IMR-90 (cell line): ENCODE results near the gene DMD. TPM values are rescaled to one million over a fixed set of nuclear protein-coding genes. Genes with fewer than 3 reads are reported as not detected.

Experiments
- ATAC-seq: fragments of 200-7000 bp; cut with Tn5 transposase; 2 replicates; pipeline ENCODE4 v1.9.1; 2020; ENCODE audit warnings: low read depth, mild to moderate bottlenecking, moderate library complexity
- BruUV-seq: library from RNA; stranded (reverse); fragments of 400-500 nt; replicated peaks from 2 replicates; lab custom pipeline; 2021; lab: Mats Ljungman, UMichigan
- CTCF ChIA-PET: fragments of 300-600 bp; formaldehyde crosslinking; extraction: SDS; loops from one replicate; lab custom pipeline; 2021; ENCODE audit warnings: antibody characterized with exemption; lab: Yijun Ruan, JAX
- POLR2A ChIA-PET: fragments of 300-600 bp; sonication (Branson Sonifier 250); formaldehyde crosslinking; loops from one replicate; lab custom pipeline; 2022; ENCODE audit warnings: antibody characterized with exemption; ENCODE audit not compliant: unreplicated experiment; lab: Charles Lee
- DNase-seq: peaks from one replicate; pipeline ENCODE4 v3.0.0; 2013
- H2AFZ ChIP-seq: replicated peaks from 2 replicates; pipeline ENCODE3; 2013; ENCODE audit warnings: low read length, mild to moderate bottlenecking; ENCODE audit not compliant: poor library complexity
- H2AK5ac ChIP-seq: 2 replicates; pipeline ENCODE4 v1.6.1; 2013; ENCODE audit warnings: low read depth, low read length, inconsistent platforms
- H2AK9ac ChIP-seq: replicated peaks from 2 replicates; pipeline ENCODE3; 2013; ENCODE audit warnings: mild to moderate bottlenecking, low read depth, low read length, moderate library complexity; ENCODE audit not compliant: poor library complexity
- H2BK120ac ChIP-seq: 2 replicates; pipeline ENCODE4 v1.6.1; 2013; ENCODE audit warnings: low read depth, low read length, inconsistent platforms
- H2BK15ac ChIP-seq: 3 replicates; pipeline ENCODE4 v1.6.1; 2013; ENCODE audit warnings: low read depth, low read length, inconsistent platforms
- H2BK20ac ChIP-seq: 2 replicates; pipeline ENCODE4 v1.6.1; 2013; ENCODE audit warnings: low read depth, mild to moderate bottlenecking, inconsistent platforms, low read length, moderate library complexity
- H2BK5ac ChIP-seq: 2 replicates; pipeline ENCODE4 v1.6.1; 2013; ENCODE audit warnings: mild to moderate bottlenecking, low read depth, low read length, inconsistent platforms; ENCODE audit not compliant: poor library complexity, severe bottlenecking
- H3K14ac ChIP-seq: replicated peaks from 2 replicates; pipeline ENCODE4 v1.6.1; 2013; ENCODE audit warnings: low read depth, low read length, inconsistent platforms
- H3K18ac ChIP-seq: 2 replicates; pipeline ENCODE4 v1.6.1; 2013; ENCODE audit warnings: low read depth, low read length, control low read depth
- H3K23ac ChIP-seq: 2 replicates; pipeline ENCODE4 v1.6.1; 2013; ENCODE audit warnings: low read depth, low read length, inconsistent platforms
- H3K27ac ChIP-seq: 2 replicates; pipeline ENCODE4 v1.5.1; 2013; ENCODE audit warnings: mild to moderate bottlenecking, control low read depth, low read length; ENCODE audit not compliant: insufficient read depth
- H3K27me3 ChIP-seq: 2 replicates; pipeline ENCODE4 v1.6.1; 2013; ENCODE audit warnings: low read length; ENCODE audit not compliant: control insufficient read depth, insufficient read depth
- H3K36me3 ChIP-seq: 2 replicates; pipeline ENCODE4 v1.6.1; 2013; ENCODE audit warnings: low read length, mixed read lengths; ENCODE audit not compliant: control insufficient read depth, insufficient read depth
- H3K4ac ChIP-seq: 2 replicates; pipeline ENCODE4 v1.6.1; 2013; ENCODE audit warnings: low read depth, low read length, inconsistent platforms
- H3K4me1 ChIP-seq: 2 replicates; pipeline ENCODE4 v1.6.1; 2013; ENCODE audit warnings: low read length, mixed read lengths; ENCODE audit not compliant: control insufficient read depth, insufficient read depth
- H3K4me2 ChIP-seq: 2 replicates; pipeline ENCODE4 v1.6.1; 2013; ENCODE audit warnings: low read depth, mild to moderate bottlenecking, control low read depth, low read length, moderate library complexity
- H3K4me3 ChIP-seq: 2 replicates; pipeline ENCODE4 v1.5.1; 2013; ENCODE audit warnings: low read depth, mild to moderate bottlenecking, control low read depth, low read length, moderate library complexity; ENCODE audit not compliant: insufficient read depth
- H3K56ac ChIP-seq: 2 replicates; pipeline ENCODE4 v1.6.1; 2013; ENCODE audit warnings: low read length, inconsistent platforms; ENCODE audit not compliant: insufficient read depth; ENCODE audit errors: extremely low read depth
- H3K79me1 ChIP-seq, 2 experiments: 2 replicates each; pipeline ENCODE4 v1.6.1; 2013; ENCODE audit warnings: low read length in 2 of 2, inconsistent platforms in 1 of 2, low read depth in 1 of 2
- H3K9ac ChIP-seq: 2 replicates; pipeline ENCODE4 v1.6.1; 2013; ENCODE audit warnings: low read depth, low read length, control low read depth
- H3K9me1 ChIP-seq: 2 replicates; pipeline ENCODE4 v1.6.1; 2013; ENCODE audit warnings: low read length, inconsistent platforms; ENCODE audit not compliant: insufficient read depth
- H3K9me3 ChIP-seq: 2 replicates; pipeline ENCODE4 v1.6.1; 2013; ENCODE audit warnings: low read length; ENCODE audit not compliant: control insufficient read depth, insufficient read depth
- H4K20me1 ChIP-seq: 2 replicates; pipeline ENCODE4 v1.6.1; 2013; ENCODE audit warnings: low read length, inconsistent platforms; ENCODE audit not compliant: insufficient read depth
- H4K5ac ChIP-seq: 2 replicates; pipeline ENCODE4 v1.6.1; 2013; ENCODE audit warnings: mild to moderate bottlenecking, low read depth, low read length, control low read depth
- H4K8ac ChIP-seq, 2 experiments: 2 replicates each; pipeline ENCODE4 v1.6.1; 2013; ENCODE audit warnings: low read depth in 2 of 2, low read length in 2 of 2, control low read depth in 1 of 2, inconsistent platforms in 1 of 2
- H4K91ac ChIP-seq: 2 replicates; pipeline ENCODE4 v1.6.1; 2013; ENCODE audit warnings: low read depth, low read length, inconsistent platforms; ENCODE audit not compliant: insufficient read depth
- BHLHE40 ChIP-seq: fragments of 150-350 bp; IDR thresholded peaks from 2 replicates; pipeline ENCODE4 v1.6.1; 2016; ENCODE audit warnings: mild to moderate bottlenecking, low read depth, low read length
- CEBPB ChIP-seq: IDR thresholded peaks from 2 replicates; pipeline ENCODE4 v1.6.1; 2012; ENCODE audit warnings: low read depth, low read length, improper control_type of control experiment
- CHD1 ChIP-seq: IDR thresholded peaks from 2 replicates; pipeline ENCODE4 v1.6.1; 2012; ENCODE audit warnings: low read depth, low read length, improper control_type of control experiment
- CTCF ChIP-seq: conservative IDR thresholded peaks from 2 replicates; pipeline ENCODE4 v1.5.1; 2012; ENCODE audit warnings: mild to moderate bottlenecking, low read depth, low read length, improper control_type of control experiment
- ELK1 ChIP-seq: fragments of 150-350 bp; IDR thresholded peaks from 2 replicates; pipeline ENCODE4 v1.6.1; 2016; ENCODE audit warnings: low read depth, mild to moderate bottlenecking, low read length, moderate library complexity, borderline replicate concordance
- FOS ChIP-seq: fragments of 150-350 bp; IDR thresholded peaks from 2 replicates; pipeline ENCODE4 v1.6.1; 2016; ENCODE audit warnings: low read depth, low read length
- MAFK ChIP-seq: IDR thresholded peaks from 2 replicates; pipeline ENCODE4 v1.6.1; 2012; ENCODE audit warnings: low read depth, low read length, improper control_type of control experiment
- MAZ ChIP-seq: IDR thresholded peaks from 2 replicates; pipeline ENCODE4 v1.6.1; 2012; ENCODE audit warnings: low read depth, mild to moderate bottlenecking, low read length, improper control_type of control experiment, moderate library complexity, borderline replicate concordance
- MXI1 ChIP-seq: IDR thresholded peaks from 2 replicates; pipeline ENCODE4 v1.6.1; 2012; ENCODE audit warnings: low read depth, mild to moderate bottlenecking, low read length, moderate library complexity, borderline replicate concordance
- NFE2L2 ChIP-seq: fragments of 150-350 bp; IDR thresholded peaks from 2 replicates; pipeline ENCODE4 v1.6.1; 2016; ENCODE audit warnings: low read depth, mild to moderate bottlenecking, low read length
- POLR2A ChIP-seq: IDR thresholded peaks from 2 replicates; pipeline ENCODE4 v1.6.1; 2012; ENCODE audit warnings: mild to moderate bottlenecking, low read depth, low read length
- RAD21 ChIP-seq: IDR thresholded peaks from 2 replicates; pipeline ENCODE4 v1.6.1; 2012; ENCODE audit warnings: low read length, improper control_type of control experiment
- RCOR1 ChIP-seq: IDR thresholded peaks from 2 replicates; pipeline ENCODE4 v1.6.1; 2012; ENCODE audit warnings: mild to moderate bottlenecking, low read length, improper control_type of control experiment; ENCODE audit not compliant: insufficient replicate concordance
- RFX5 ChIP-seq: IDR thresholded peaks from 2 replicates; pipeline ENCODE4 v1.8.0; 2012; ENCODE audit warnings: low read depth, mild to moderate bottlenecking, low read length, moderate library complexity
- SMC3 ChIP-seq: fragments of 150-350 bp; IDR thresholded peaks from 2 replicates; pipeline ENCODE4 v1.6.1; 2016; ENCODE audit warnings: low read depth, mild to moderate bottlenecking, antibody characterized with exemption, low read length, moderate library complexity
- USF2 ChIP-seq: fragments of 150-350 bp; IDR thresholded peaks from 2 replicates; pipeline ENCODE4 v1.6.1; 2017; ENCODE audit warnings: mild to moderate bottlenecking, antibody characterized with exemption, low read length, low read depth
- WGBS, 2 experiments: methylation state at CpG; one replicate each; pipeline versions ENCODE4 v1.1.5 to v1.1.7; 2013; ENCODE audit warnings: missing lambda C conversion rate in 2 of 2; ENCODE audit not compliant: insufficient read length in 1 of 2; ENCODE audit errors: extremely low coverage in 2 of 2; 5-methylcytosine and 5-hydroxymethylcytosine counted together
- dilution Hi-C: fragments of 300-500 bp; cut with HindIII; formaldehyde crosslinking; loops from one replicate; pipeline ENCODE4 v1.14.3; 2018; ENCODE audit warnings: low sequenced_read_pairs; ENCODE audit not compliant: unreplicated experiment
- in situ Hi-C: fragments of 300-500 bp; cut with MboI; formaldehyde crosslinking; loops from 3 replicates; pipeline ENCODE4 v1.14.3; 2019; ENCODE audit warnings: low sequenced_read_pairs, inconsistent platforms, mixed read lengths
- intact Hi-C: fragments of 100-400 bp; cut with micrococcal nuclease; formaldehyde crosslinking; loops from 2 replicates; pipeline ENCODE4 v1.10.0; 2022
- polyA plus RNA-seq, 3 experiments: library from polyadenylated mRNA; depleted of rRNA; stranded (reverse); fragments of >200 nt; gene quantifications; 2 replicates each; pipeline ENCODE4 v1.2.3, GENCODE V29; 2012; ENCODE audit warnings: low replicate concordance in 1 of 3
- total RNA-seq: library from RNA; depleted of rRNA; stranded (reverse); fragments of >200 nt; gene quantifications from 2 replicates; pipeline ENCODE4 v1.2.3, GENCODE V29; 2012

Gene DMD
- total and polyA plus RNA-seq, 2 of the 4 experiments (the other 2 are of a cell fraction) = 6.6 to 11.8 TPM

- WGBS, 2 experiments = no CpG with 5 or more reads among the region's 3 CpGs
- no peak overlapping the region for H2BK5ac ChIP-seq
- no peak overlapping the region for H2AK9ac ChIP-seq
- H3K4ac ChIP-seq = no peak overlapping the region
- ATAC-seq (no peak), DNase-seq (no peak)
- H3K9me1 ChIP-seq = no peaks in the 10 kb centered on the region
- in situ Hi-C loops (no loop called here), dilution Hi-C loops (no loop called here), intact Hi-C loops (no loop called here)
- no peak overlapping the region for H3K56ac ChIP-seq
- H4K8ac ChIP-seq = no peak overlapping the region
- H3K18ac ChIP-seq = no peak overlapping the region
- H3K23ac ChIP-seq = no peak overlapping the region
- BruUV-seq = no TSS peak
- no peaks in the 10 kb centered on the region for H3K36me3 ChIP-seq
- no peak overlapping the region for H2AFZ ChIP-seq
- ChIA-PET POLR2A (no interaction called here), CTCF (interaction anchor here (0.8 kb wide), 1 partner anchor 79 kb away, joined by 3 read pairs; no protein-coding TSS in a partner anchor)
- H2AK5ac ChIP-seq = no peak overlapping the region
- TF ChIP-seq MAZ = no peak
- TF ChIP-seq RAD21 = no peak
- no peak for TF ChIP-seq CHD1
- TF ChIP-seq CEBPB = no peak
- no peak for TF ChIP-seq NFE2L2
- no peak for TF ChIP-seq USF2
- TF ChIP-seq FOS = no peak
- no peak for TF ChIP-seq RCOR1
- no peak for TF ChIP-seq MXI1
- TF ChIP-seq ELK1 = no peak
- no peak for TF ChIP-seq RFX5
- TF ChIP-seq MAFK = no peak
- no peak for TF ChIP-seq SMC3
- TF ChIP-seq CTCF = no peak
- TF ChIP-seq BHLHE40 = no peak
- TF ChIP-seq POLR2A = no peak
- no peak overlapping the region for H4K91ac ChIP-seq
- no peaks in the 10 kb centered on the region for H3K9me3 ChIP-seq
- no peak overlapping the region for H3K4me2 ChIP-seq
- H2BK20ac ChIP-seq = no peak overlapping the region
- H3K14ac ChIP-seq = no peak overlapping the region
- H3K79me1 ChIP-seq = no peaks in the 10 kb centered on the region
- H3K4me1 ChIP-seq = no peaks in the 10 kb centered on the region
- H2BK15ac ChIP-seq = no peak overlapping the region
- no peaks in the 10 kb centered on the region for H4K20me1 ChIP-seq
- no peak overlapping the region for H3K4me3 ChIP-seq
- no peak overlapping the region for H4K5ac ChIP-seq
- no peaks in the 10 kb centered on the region for H3K27me3 ChIP-seq
- H2BK120ac ChIP-seq = no peak overlapping the region
- no peak overlapping the region for H3K27ac ChIP-seq
- H3K9ac ChIP-seq = no peak overlapping the region
Observed at GRCh38 chrX:32451954-32452695, 759.2 kb downstream of the DMD start.
